Esophagus squamous epithelium (tissue), 5 donors: ENCODE measurements around the gene SMR3B. TPM values are rescaled to one million over a fixed set of nuclear protein-coding genes. Genes with fewer than 3 reads are reported as not detected.

ENCODE experiments used
- DNase-seq: peaks from one replicate; lab custom pipeline; 2025; lab: John Stamatoyannopoulos, UW
- H3K27ac ChIP-seq, 4 donors: fragments of 200-600 bp; sonication (generic); one replicate each; pipeline ENCODE4 v1.5.1; 2016 to 2019; ENCODE audit warnings: mild to moderate bottlenecking in 1 of 4
- H3K27me3 ChIP-seq, 4 donors: fragments of 200-600 bp; sonication (generic); 1 replicate in 3 of 4; 2 replicates in 1 of 4; pipeline versions ENCODE4 v1.5.1 to v1.6.0; 2017 to 2021; ENCODE audit warnings: antibody characterized with exemption in 1 of 4
- H3K36me3 ChIP-seq, 3 donors: fragments of 200-600 bp; sonication (generic); one replicate each; pipeline ENCODE4 v1.5.1; 2016 to 2019
- H3K4me1 ChIP-seq, 3 donors: fragments of 200-600 bp; sonication (generic); one replicate each; pipeline ENCODE4 v1.5.1; 2017 to 2019
- H3K4me3 ChIP-seq, 4 donors: fragments of 200-600 bp; sonication (generic); 1 replicate in 3 of 4; 2 replicates in 1 of 4; pipeline ENCODE4 v1.5.1; 2016 to 2019; ENCODE audit warnings: mild to moderate bottlenecking in 2 of 4, moderate library complexity in 1 of 4
- H3K9me3 ChIP-seq, 3 donors: fragments of 200-600 bp; sonication (generic); one replicate each; pipeline ENCODE4 v1.5.1; 2016 to 2019
- POLR2A ChIP-seq, 4 donors: fragments of 450-650 bp; IDR thresholded peaks; one replicate each; pipeline ENCODE4 v1.6.1; 2017; ENCODE audit warnings: antibody characterized with exemption in 4 of 4, mild to moderate bottlenecking in 4 of 4, moderate library complexity in 3 of 4
- WGBS, 2 donors: methylation state at CpG; one replicate each; pipeline ENCODE4 v1.1.5; 2018; 5-methylcytosine and 5-hydroxymethylcytosine counted together
- intact Hi-C: fragments of 100-400 bp; cut with DNase I; formaldehyde crosslinking; loops from one replicate; pipeline ENCODE4 v1.15.0; 2022
- total RNA-seq, 4 donors: library from RNA; depleted of rRNA; stranded (reverse); fragments of >200 nt; gene quantifications; one replicate each; pipeline ENCODE4 v1.1.0, GENCODE V29; 2016
- TF ChIP-seq, protein P1 (sequence below), 6 experiments: fragments of 450-650 bp in 4 of 6; fragments of 200-600 bp in 2 of 6; sonication (generic) in 2 of 6; IDR thresholded peaks; one replicate each; pipeline ENCODE4 v1.5.1; 2016 to 2019; ENCODE audit warnings: antibody characterized with exemption in 6 of 6, mild to moderate bottlenecking in 4 of 6, moderate library complexity in 4 of 6
- donor health status: DM: yes; HTN: yes; CAD: no.

Gene SMR3B
- total RNA-seq, 4 donors from 2014 or later: not detected

DNA sequence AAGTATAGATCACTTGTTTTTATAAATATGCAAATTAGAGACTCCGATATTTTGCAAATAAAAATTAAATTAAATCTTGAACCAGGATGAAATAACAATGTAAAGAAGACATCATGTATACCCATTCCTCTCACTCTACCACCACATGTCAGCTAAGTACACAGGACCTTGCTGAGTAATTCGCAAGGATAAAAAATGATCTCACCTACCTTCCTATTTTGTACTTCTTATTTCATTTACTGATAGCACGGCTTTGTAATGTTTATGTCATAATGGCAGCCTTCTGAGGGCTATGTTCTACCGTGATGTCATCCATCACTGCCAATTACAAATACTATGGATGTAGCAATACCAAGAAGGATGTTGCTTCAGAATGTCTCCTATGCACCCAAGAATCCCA lies 10.9 kb upstream of the SMR3B start:
- H3K27me3 ChIP-seq: no peaks in the 10 kb centered on the region
- DNase-seq: no peak
- H3K4me1 ChIP-seq: no peaks in the 10 kb centered on the region
- no peak overlapping the region for H3K4me3 ChIP-seq
- WGBS, 2 donors: 73 to 78% methylated on average over 4 of the region's 4 CpGs
- no peak overlapping the region for H3K27ac ChIP-seq
- TF ChIP-seq POLR2A (IDR thresholded peaks at IDR 0.05): no peak
- TF ChIP-seq, protein P1, sequence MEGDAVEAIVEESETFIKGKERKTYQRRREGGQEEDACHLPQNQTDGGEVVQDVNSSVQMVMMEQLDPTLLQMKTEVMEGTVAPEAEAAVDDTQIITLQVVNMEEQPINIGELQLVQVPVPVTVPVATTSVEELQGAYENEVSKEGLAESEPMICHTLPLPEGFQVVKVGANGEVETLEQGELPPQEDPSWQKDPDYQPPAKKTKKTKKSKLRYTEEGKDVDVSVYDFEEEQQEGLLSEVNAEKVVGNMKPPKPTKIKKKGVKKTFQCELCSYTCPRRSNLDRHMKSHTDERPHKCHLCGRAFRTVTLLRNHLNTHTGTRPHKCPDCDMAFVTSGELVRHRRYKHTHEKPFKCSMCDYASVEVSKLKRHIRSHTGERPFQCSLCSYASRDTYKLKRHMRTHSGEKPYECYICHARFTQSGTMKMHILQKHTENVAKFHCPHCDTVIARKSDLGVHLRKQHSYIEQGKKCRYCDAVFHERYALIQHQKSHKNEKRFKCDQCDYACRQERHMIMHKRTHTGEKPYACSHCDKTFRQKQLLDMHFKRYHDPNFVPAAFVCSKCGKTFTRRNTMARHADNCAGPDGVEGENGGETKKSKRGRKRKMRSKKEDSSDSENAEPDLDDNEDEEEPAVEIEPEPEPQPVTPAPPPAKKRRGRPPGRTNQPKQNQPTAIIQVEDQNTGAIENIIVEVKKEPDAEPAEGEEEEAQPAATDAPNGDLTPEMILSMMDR (IDR thresholded peaks at IDR 0.05): no peak
- no peaks in the 10 kb centered on the region for H3K36me3 ChIP-seq
- no peaks in the 10 kb centered on the region for H3K9me3 ChIP-seq
- intact Hi-C loops: no loop called here

DNA sequence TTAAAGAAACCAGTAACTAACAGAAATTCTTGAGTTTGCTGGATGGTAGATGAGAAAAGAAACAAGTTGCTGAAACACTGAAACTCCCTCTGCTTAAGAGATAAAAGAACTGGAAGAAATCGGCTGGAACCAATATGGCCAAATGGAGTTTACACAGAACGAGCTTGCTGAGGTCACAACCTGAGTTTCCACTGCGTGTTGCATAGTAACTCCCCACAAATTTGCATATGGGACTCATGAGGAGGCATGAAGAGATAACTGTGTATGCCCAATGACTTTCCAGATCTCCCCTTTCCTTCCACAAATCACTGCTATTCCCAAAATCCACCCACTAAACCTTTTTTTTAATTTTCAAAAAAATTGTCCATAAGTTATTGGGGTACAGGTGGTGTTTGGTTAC lies 10.2 kb upstream of the SMR3B start:
- Histone ChIP-seq H3K27me3 (no peaks in the 10 kb centered on the region), H3K27ac (no peak overlapping the region)
- 85% methylated on average over 3 of the region's 3 CpGs for WGBS, 2 donors

DNA sequence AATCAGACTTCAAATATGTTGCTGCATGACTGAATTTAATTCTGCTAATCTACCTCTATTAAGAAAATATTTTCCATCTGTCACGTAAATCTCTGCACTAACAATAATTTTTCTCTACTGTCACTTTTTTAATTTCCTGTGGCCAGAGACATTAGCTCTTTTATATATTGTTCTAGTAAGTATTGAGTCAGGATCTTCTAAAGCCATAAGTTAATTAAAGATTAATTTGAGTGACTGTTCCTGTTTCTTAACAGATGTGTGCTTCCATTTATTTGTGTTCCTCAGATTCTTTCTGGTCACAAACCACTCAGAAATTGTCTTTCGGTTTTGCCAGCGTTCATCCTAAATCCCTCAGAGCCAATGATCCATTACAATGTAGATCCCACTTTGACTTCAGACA lies 2.4 kb upstream of the SMR3B start:
- no peaks in the 10 kb centered on the region for H3K9me3 ChIP-seq
- intact Hi-C loops: no loop called here
- 29 to 34% methylated on average over 3 of the region's 3 CpGs for WGBS, 2 donors
- H3K36me3 ChIP-seq: no peaks in the 10 kb centered on the region
- H3K27ac ChIP-seq: no peak overlapping the region
- DNase-seq: no peak
- H3K4me3 ChIP-seq: no peak overlapping the region
- H3K27me3 ChIP-seq: no peaks in the 10 kb centered on the region
- TF ChIP-seq POLR2A (IDR thresholded peaks at IDR 0.05): no peak
- TF ChIP-seq, protein P1 (IDR thresholded peaks at IDR 0.05): no peak
- H3K4me1 ChIP-seq: no peaks in the 10 kb centered on the region

More for the DNA sequence above, 10.2 kb upstream of the SMR3B start:
- no peaks in the 10 kb centered on the region for H3K4me1 ChIP-seq
- no peaks in the 10 kb centered on the region for H3K36me3 ChIP-seq
- TF ChIP-seq POLR2A (IDR thresholded peaks at IDR 0.05): no peak
- TF ChIP-seq, protein P1 (IDR thresholded peaks at IDR 0.05): no peak
- intact Hi-C loops: no loop called here
- no peaks in the 10 kb centered on the region for H3K9me3 ChIP-seq
- DNase-seq: no peak
- no peak overlapping the region for H3K4me3 ChIP-seq

DNA sequence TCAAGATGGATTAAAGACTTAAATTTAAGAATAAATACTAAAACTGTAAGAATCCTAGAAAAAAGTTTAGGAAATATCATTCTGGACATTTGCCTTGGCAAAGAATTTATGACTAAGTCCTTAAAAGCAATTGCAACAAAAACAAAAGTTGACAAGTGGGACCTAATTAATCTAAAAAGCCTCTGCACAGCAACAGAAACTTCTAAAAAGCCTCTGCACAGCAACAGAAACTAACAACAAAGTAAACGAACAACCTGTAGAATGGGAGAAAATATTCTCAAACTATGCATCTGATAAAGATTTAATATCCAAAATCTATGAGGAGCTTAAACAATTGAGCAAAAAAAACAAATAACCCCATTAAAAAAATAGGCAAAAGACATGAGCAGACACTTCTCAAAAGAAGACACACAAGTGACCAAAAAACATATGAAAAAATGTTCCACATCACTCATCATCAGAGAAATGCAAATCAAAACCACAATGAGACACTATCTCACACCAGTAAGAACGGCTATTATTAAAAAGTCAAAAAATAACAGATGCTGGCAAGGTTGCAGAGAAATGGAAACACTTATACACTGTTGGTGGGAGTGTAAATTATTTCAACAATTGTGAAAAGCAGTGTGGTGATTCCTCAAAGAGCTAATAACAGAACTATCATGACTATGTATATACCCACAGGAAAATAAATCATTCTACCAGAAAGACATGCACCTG lies 9.3 kb downstream of the SMR3B start:
- Histone ChIP-seq H3K4me1 (no peaks in the 10 kb centered on the region), H3K9me3 (no peaks in the 10 kb centered on the region), H3K27ac (no peak overlapping the region), H3K4me3 (no peak overlapping the region), H3K27me3 (no peaks in the 10 kb centered on the region), H3K36me3 (no peaks in the 10 kb centered on the region)
- no peak for TF ChIP-seq POLR2A (IDR thresholded peaks at IDR 0.05)
- TF ChIP-seq, protein P1 (IDR thresholded peaks at IDR 0.05): no peak
- 48 to 49% methylated on average over 2 of the region's 2 CpGs for WGBS, 2 donors
- intact Hi-C loops: no loop called here
- no peak for DNase-seq

DNA sequence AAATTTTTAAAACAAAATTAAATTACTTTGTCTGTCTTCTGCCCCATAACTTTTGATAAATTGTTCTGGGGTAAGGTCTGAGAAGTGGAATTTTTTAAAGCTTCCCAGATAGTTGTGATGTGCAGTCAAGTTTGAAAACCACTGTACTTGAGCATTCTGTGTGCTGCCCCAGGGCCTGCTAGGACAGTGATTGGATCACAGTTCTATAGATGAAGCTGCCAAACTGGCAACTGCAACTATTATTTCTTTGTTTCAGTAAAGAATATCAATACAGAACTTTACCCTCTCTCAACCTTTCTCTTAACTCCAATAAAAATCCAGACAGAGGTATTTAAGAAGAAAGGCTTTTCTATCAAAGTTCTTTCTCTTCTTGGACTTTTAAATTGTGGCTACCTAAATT lies 14.6 kb downstream of the SMR3B start, which contains the start of gene OPRPN:
Gene OPRPN (plus strand): TSS at position 361 of the 400 bp plus-strand sequence. CDS start 1,346 bp downstream, outside the sequence.
- H3K4me1 ChIP-seq: no peaks in the 10 kb centered on the region
- no peak within 1 kb of the TSS for H3K27ac ChIP-seq
- no peaks in the 10 kb centered on the region for H3K36me3 ChIP-seq
- H3K4me3 ChIP-seq: no peak within 1 kb of the TSS
- DNase-seq: no peak
- no peaks in the 10 kb centered on the region for H3K9me3 ChIP-seq
- no peaks in the 10 kb centered on the region for H3K27me3 ChIP-seq
- intact Hi-C loops: no loop called here
- no peak for TF ChIP-seq POLR2A (IDR thresholded peaks at IDR 0.05)
- TF ChIP-seq, protein P1 (IDR thresholded peaks at IDR 0.05): no peak
